ENCODE data around the gene INHA.

INHA gene

GRCh38 chr2:219614076-219614860 is 42.2 kb downstream of the INHA start:
- Histone ChIP-seq H3K9me3 (no peaks in the 10 kb centered on the region), H3K27ac (no peak overlapping the region), H3K4me3 (no peak overlapping the region), H3K27me3 (no peaks in the 10 kb centered on the region), H3K4me1 (no peaks in the 10 kb centered on the region), H3K36me3 (peaks cover 20 to 70% (median 49%) of the 10 kb centered on the region in 3 donors)
- intact Hi-C loops (cut with DNase I; ENCODE audit: low total_unique reads), result no loop called here
- DNase-seq, result no peak
- TF ChIP-seq, protein P1, sequence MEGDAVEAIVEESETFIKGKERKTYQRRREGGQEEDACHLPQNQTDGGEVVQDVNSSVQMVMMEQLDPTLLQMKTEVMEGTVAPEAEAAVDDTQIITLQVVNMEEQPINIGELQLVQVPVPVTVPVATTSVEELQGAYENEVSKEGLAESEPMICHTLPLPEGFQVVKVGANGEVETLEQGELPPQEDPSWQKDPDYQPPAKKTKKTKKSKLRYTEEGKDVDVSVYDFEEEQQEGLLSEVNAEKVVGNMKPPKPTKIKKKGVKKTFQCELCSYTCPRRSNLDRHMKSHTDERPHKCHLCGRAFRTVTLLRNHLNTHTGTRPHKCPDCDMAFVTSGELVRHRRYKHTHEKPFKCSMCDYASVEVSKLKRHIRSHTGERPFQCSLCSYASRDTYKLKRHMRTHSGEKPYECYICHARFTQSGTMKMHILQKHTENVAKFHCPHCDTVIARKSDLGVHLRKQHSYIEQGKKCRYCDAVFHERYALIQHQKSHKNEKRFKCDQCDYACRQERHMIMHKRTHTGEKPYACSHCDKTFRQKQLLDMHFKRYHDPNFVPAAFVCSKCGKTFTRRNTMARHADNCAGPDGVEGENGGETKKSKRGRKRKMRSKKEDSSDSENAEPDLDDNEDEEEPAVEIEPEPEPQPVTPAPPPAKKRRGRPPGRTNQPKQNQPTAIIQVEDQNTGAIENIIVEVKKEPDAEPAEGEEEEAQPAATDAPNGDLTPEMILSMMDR (IDR thresholded peaks at IDR 0.05), result no peak

DNA sequence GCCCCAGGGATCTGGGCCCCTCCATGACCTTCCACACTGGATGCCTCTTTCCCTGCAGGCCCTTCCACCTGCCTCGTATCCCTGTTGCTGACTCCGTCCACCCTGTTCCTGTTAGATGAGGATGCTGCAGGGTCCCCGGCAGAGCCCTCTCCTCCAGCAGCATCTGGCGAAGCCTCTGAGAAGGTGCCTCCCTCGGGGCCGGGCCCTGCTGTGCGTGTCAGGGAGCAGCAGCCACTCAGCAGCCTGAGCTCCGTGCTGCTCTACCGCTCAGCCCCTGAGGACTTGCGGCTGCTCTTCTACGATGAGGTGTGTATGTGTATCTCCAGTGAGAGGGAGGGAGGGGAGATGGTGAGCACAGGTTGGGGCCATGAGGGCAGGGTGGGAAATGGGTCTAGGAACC is 42.9 kb downstream of the INHA start:
- Histone ChIP-seq H3K4me3 (no peak overlapping the region), H3K36me3 (peaks cover 20 to 62% (median 49%) of the 10 kb centered on the region in 3 donors), H3K4me1 (no peaks in the 10 kb centered on the region), H3K27me3 (no peaks in the 10 kb centered on the region), H3K9me3 (no peaks in the 10 kb centered on the region), H3K27ac (no peak overlapping the region)
- intact Hi-C loops (cut with DNase I; ENCODE audit: low total_unique reads), result no loop called here
- no peak for DNase-seq
- TF ChIP-seq, protein P1 (IDR thresholded peaks at IDR 0.05), result no peak

- no peak overlapping the region for H3K27ac ChIP-seq
- H3K27me3 ChIP-seq, result no peaks in the 10 kb centered on the region
- peaks cover 20 to 56% (median 44%) of the 10 kb centered on the region in 3 donors for H3K36me3 ChIP-seq
- TF ChIP-seq, protein P1 (IDR thresholded peaks at IDR 0.05), result no peak
- H3K9me3 ChIP-seq, result no peaks in the 10 kb centered on the region
- no peak overlapping the region for H3K4me3 ChIP-seq
- intact Hi-C loops (cut with DNase I; ENCODE audit: low total_unique reads), result no loop called here
- no peak for DNase-seq
- no peaks in the 10 kb centered on the region for H3K4me1 ChIP-seq
Observed at GRCh38 chr2:219615894-219616293, 43.8 kb downstream of the INHA start.

DNA sequence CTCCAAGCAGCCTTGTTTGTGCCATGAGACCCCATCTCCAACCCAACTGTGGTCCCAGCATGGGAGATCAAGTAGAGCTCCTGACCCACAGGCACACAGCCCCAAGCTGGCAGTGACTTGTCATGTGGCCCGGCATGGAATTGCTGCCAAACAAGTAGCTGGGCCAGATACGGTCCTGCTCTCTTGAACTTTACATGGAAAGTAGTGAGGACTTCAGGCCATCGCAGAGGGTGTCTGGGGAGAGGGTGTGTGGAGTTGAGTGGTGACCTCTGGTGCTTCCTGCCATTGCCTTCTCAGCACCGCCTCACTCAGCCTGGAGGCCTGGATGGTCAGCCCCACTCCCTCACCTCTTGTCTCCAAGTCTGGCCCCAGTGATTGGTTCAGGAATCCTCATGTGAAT is 44.4 kb downstream of the INHA start:
- Histone ChIP-seq H3K27ac (no peak overlapping the region), H3K4me3 (no peak overlapping the region), H3K36me3 (peaks cover 20 to 49% (median 39%) of the 10 kb centered on the region in 3 donors), H3K27me3 (no peaks in the 10 kb centered on the region), H3K4me1 (no peaks in the 10 kb centered on the region), H3K9me3 (no peaks in the 10 kb centered on the region)
- intact Hi-C loops (cut with DNase I; ENCODE audit: low total_unique reads), result no loop called here
- TF ChIP-seq, protein P1 (IDR thresholded peaks at IDR 0.05), result no peak
- no peak for DNase-seq

- Histone ChIP-seq H3K36me3 (peaks cover 19 to 31% (median 27%) of the 10 kb centered on the region in 3 donors), H3K4me1 (no peaks in the 10 kb centered on the region), H3K27ac (no peak overlapping the region), H3K4me3 (no peak overlapping the region), H3K27me3 (no peaks in the 10 kb centered on the region), H3K9me3 (no peaks in the 10 kb centered on the region)
- TF ChIP-seq, protein P1 (IDR thresholded peaks at IDR 0.05), result no peak
- intact Hi-C loops (cut with DNase I; ENCODE audit: low total_unique reads), result no loop called here
- DNase-seq, result no peak
Observed at GRCh38 chr2:219618733-219619122, 46.6 kb downstream of the INHA start.
